Epidermal melanocyte (primary cell): Measurements from ENCODE around the gene KCNIP3.
A peak's percentile ranks its signal among the peaks of the same experiment; 100 is the strongest.
"Not testable (repeated sequence)": the region's sequence is repeated elsewhere in the genome, so short reads cannot be mapped to it uniquely, and the experiment has no call there.

ENCODE experiments used
- DNase-seq: peaks from one replicate; pipeline ENCODE4 v3.0.0; 2011; ENCODE audit warnings: low spot score; ENCODE audit not compliant: insufficient read length

KCNIP3 gene

DNA sequence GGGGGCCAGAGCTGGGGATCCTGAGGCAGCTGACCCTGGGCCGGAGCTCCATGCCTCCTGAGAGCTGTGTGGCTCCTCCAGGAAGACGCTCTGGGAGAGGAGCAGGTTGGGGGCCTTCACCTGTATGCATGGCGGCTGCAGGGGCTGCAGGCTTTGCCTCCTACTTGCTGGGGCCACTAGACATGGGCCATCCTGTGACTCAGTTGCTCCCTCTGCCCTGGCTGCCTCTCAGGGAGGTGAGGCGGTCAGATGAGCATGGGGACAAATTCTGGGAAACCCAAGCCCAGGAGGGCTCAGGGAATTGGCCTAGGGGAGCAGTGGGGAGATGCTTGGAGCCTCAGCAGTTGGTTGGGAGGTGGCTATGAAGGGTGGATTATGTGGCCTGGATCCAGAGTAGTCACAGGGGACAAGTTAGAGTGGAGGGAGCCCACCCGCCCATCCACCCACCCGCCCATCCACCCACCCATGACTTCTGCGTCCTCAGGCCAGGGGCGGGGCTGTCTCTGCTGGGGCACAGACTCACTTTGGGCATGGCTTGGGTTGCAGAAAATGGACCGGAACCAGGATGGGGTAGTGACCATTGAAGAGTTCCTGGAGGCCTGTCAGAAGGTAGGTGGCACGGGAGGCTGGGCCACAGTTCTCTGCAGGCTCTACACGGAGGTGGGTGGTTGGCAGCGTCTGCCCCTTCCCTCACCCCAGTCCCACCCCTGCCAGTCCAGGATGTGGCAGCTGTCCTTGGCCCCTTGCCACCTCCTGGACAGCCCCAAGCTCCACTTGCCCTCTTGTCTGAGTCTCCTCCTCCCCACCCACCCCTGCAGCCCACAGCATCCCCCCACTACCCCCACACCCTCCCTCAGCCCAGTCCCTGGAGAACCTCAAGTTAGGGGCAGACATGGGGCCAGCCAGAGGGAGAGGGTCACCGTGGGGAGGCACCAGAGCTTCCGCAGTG is 85.8 kb downstream of the KCNIP3 start:
- DNase-seq = no peak

DNA sequence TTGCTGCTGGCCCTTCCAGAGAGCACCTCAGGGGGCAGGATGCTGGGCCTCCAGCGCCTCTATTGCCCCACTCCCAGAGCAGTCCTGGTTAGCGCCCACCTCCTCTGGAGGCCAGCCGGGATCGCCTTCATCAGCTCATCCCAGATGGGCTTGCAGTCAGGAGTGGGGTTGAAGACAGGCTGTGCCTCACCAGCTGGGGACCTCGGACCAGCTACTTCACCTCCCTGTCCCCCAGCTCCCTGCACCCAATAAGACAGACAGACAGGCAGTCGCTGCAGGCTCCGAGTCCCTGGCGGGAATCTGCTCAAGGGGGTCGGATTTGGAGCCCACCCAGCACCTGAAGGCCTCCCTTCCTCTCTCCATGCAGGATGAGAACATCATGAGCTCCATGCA is 86.5 kb downstream of the KCNIP3 start:
- no peak for DNase-seq

- DNase-seq = no peak
Measured at GRCh38 chr2:95384854-95385569, 87.9 kb downstream of the KCNIP3 start.

DNA sequence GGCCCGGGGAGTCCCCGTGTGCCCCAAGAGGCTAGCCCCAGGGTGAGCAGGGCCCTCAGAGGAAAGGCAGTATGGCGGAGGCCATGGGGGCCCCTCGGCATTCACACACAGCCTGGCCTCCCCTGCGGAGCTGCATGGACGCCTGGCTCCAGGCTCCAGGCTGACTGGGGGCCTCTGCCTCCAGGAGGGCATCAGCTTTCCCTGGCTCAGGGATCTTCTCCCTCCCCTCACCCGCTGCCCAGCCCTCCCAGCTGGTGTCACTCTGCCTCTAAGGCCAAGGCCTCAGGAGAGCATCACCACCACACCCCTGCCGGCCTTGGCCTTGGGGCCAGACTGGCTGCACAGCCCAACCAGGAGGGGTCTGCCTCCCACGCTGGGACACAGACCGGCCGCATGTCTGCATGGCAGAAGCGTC is 88.4 kb downstream of the KCNIP3 start:
- no peak for DNase-seq

DNA sequence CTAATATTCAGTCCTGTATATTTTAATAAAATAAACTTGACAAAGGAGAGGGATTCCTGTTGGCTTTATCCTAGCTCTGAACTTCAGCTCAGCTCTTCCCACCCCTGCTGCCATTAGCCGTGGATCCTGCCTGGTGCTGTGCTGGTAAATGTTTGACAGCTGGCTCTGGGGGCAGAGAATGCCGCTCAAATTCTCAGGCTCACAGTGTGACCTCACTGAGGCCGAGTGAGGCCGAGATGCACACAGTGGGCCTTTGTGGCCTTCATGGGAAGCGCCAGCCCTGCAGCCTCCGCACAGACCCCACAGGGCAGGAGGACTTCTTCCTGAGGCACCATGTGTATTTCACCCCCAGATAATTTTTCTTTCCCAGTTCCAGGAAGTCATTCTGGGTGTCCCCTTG is 88.9 kb downstream of the KCNIP3 start:
- DNase-seq = no peak

DNA sequence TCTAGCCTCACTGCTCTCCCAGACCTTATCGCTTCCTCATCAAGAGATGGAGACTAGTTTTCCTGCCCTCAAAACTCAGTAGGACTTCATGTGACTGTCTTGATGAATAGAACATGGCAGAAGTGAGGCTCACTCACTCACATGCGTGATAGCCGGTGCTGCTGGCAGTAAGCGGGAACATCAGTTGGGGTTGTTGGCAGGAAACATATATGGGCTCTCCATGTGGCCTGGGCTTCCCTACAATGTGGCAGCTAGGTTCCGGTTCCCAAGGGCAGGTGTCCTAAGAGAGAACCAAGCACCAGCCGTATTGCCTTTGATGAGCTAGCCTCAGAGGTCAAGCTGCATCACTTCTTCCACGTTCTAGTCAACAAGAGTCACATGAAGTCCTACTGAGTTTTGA is 90.2 kb downstream of the KCNIP3 start:
- DNase-seq = no peak

DNA sequence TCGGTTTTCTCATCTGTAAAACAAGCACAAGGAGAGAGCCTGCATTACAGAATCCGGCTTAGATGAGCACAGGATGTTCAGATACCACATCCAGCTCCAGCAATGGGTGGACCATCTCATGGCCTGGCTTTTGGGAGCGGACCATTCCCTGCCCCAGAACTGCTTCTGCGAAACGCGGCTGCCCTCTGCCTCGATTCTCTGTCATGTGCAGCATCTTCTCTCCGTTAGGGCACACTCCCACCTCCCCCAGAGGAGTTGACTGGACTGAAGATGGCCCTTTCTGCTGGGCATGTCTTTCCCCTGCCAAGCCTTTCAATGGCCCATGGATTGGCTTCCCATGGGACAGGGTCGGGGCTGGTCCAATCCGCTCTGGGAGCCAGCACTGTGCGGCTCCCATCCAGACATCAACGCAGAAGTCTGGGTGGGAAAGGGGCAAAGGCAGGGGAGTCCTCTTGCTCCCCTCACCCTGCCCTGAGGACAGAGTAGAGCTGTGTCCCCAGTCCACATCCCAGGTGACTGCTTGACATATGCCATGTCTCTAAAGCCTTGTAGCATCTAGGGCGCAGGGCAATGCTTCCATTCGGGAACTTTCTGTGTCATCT is 91.0 kb downstream of the KCNIP3 start:
- no peak for DNase-seq

DNA sequence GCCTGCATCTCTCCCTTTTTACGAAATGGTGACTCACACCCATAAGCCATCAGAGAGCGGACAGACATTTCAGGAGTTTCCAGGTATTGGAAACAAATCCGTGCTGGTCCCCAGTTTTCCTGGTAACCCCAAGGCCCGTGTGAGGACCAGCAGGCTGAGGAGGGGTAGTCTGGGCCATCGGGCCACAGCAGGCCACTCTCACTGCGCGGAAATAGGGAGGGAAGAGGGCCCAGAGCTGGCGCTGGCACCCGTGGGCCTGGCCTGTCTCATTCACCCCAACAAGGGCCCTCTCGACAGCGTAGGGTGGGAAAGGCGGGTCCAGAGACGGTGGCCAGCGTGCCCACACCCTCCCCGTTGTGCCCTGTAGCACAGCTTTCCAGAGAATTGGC is 91.7 kb downstream of the KCNIP3 start:
- DNase-seq = no peak

GRCh38 chr2:95389245-95390119 is 92.3 kb downstream of the KCNIP3 start:
- DNase-seq = peak; percentile 73

DNA sequence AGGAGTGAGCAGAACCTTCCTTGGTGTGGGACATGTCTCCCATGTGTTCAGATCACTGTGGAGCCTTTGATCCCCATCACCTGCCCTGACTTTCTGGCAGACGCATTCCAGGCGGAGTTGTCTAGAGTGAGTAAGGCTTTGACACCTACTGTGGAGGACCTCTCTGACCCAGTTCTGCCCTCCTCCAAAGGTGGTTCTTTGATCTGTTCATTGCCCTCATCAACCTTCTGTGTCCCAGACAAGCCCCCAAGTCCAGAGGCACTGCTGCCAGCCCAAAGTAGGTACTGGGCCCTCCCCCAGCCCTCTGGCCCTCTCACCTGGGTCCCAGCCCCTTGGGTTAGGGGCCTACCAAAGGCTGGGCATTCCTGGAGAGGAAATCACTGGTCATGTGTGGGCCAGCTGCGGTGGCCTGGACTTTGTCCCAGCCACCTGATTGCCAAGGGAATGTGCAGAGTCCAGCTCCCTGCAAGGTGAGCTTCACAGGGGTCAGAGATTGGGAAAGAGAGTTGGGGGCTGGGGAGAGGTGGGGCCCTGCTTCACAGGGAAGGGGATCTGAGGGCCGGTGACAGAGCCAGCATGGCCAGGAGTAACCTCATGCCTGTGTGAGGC is 93.2 kb downstream of the KCNIP3 start:
- no peak for DNase-seq

- DNase-seq = no peak
Measured at GRCh38 chr2:95390881-95391321, 93.8 kb downstream of the KCNIP3 start.

DNA sequence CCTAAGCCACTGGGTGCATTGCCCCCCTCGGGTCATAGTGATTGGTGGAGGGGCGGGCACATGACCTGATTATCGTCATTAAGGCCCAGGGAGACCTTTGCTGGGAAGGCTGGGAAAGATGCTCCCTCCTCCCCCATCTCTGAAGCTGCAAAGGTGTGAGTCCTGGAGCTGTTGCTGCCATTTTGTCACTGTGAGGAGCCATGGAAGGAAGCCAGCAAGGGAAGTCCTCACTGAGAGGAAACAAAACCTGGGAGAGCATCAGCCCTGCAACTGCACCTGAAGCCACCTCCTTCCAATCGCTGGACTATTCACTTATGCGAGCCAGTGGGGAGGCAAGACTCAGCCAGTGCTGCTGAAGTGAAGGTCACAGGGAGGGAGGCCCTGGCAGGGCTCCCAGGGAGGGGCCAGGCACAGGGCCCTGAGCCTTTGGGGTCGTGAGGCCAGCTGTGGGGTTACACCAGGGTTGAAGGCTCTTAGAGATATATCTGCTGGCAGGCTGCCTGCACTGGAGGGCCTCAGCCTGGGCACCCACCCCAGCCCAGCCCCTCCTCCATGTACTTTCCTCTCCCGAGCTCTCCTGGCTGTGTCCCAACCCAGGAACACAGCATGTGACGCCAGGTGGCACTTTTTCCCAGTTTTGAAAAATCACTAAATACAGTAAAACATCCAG is 94.6 kb downstream of the KCNIP3 start:
- DNase-seq = no peak

DNA sequence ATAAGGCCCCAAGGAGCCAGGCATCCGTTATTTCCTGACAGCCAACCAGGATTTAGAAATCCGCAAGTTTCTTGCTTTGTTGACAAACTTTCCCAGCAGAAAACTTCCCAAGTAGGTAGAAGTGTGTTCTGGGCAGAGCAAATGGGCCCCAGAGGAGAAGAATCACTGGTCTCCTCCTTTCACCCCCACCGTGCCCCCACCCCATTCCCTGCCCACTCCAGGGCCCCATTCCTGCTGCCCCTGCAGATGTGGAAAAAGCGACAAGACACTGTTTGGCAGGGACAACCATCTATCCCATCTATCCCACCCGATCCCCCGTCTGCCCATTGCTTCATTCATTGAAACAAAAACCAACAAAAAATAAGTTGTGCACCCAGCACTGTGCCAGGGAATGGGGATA is 95.2 kb downstream of the KCNIP3 start:
- DNase-seq = no peak

DNA sequence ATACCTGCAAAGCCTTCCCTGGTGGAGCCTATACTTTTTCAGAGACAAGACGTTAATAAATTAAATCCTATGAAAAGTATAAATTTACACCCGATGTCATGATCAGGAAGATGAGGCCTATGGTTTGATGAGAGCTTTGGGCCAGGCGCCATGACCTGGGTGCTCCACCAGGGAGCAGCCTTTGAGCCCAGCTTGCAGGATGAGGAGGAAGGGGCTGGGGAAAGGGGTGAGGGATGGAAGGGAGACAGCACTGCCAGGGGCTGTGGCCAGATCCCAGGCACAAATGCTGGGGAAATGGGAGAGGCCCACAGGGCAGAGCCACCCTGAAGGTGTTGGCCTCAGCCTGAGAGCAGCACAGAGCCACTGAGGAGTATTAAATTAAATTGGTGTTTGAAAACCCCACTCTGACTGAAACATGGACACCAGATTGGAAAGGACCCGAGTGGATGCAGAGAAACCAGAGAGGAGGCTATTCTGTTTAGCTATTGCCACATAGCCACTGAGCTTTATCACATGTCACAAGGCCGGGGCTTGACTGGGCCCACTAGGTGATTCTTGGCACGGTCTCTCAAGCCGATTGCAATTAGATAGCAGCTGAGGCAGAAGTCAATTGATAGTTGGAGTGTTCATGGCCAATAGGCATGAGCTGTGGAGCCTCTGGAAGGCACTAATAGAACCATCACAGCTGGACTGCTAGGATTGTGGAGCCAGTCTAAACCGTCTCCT is 95.7 kb downstream of the KCNIP3 start:
- no peak for DNase-seq

DNA sequence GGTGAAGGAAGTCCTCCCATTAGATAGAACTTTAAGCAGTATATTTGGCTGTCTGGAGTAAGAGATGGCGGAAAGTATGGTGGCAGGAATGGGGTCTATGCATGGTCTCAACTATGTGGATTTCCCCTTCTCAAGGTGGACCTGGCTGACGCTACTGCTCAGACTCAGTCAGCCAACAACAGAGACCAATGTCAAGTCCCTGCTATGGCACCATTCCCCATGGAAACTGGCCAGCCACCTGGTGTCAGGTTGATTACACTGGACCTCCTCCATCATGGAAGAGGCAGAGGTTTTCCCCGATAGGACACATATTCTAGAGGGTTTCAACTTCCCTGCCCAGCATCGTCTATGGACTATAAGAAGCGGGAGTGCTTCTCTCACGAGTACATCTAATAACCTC is 96.8 kb downstream of the KCNIP3 start:
- DNase-seq = no peak

DNA sequence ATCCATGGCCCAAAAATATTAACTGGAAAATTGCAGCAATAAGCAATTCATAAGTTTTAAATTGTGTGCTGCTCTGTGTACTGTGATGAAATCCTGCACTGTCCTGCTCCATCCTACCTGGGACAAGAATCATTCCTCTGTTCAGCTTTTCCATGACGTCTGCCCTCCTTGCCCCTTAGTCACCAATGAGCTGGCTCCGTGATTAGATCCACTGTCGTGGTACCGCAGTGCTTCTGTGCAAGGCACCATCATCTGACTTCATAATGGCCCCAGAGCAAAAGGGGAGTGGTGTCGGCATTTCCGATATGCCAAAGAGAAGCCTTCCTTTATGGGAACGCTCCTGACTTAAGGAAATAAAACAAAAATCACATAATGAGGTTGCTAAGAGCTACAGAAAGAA is 101.9 kb downstream of the KCNIP3 start:
- no peak for DNase-seq

DNA sequence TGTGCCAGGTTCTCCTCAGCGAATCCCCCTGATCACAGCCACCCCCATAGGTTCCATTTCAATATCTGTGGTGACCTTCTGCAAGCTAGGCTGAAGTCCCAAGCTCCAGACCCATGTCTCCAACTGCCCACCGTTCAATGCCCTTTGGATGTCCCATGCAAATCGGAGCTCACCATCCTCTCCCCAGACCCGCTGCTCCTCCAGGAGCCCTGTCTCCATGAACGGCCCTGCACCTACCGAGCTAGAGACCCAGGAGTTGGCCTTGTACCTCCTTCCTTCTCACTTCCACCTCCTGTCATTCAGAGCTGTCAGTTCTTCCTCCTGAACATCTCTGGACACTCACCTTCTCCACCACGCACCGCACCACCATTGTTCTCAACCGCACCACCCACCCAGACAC is 104.3 kb downstream of the KCNIP3 start:
- DNase-seq = no peak

- DNase-seq = not testable (repeated sequence)
Measured at GRCh38 chr2:95402004-95402369, 104.8 kb downstream of the KCNIP3 start.

DNA sequence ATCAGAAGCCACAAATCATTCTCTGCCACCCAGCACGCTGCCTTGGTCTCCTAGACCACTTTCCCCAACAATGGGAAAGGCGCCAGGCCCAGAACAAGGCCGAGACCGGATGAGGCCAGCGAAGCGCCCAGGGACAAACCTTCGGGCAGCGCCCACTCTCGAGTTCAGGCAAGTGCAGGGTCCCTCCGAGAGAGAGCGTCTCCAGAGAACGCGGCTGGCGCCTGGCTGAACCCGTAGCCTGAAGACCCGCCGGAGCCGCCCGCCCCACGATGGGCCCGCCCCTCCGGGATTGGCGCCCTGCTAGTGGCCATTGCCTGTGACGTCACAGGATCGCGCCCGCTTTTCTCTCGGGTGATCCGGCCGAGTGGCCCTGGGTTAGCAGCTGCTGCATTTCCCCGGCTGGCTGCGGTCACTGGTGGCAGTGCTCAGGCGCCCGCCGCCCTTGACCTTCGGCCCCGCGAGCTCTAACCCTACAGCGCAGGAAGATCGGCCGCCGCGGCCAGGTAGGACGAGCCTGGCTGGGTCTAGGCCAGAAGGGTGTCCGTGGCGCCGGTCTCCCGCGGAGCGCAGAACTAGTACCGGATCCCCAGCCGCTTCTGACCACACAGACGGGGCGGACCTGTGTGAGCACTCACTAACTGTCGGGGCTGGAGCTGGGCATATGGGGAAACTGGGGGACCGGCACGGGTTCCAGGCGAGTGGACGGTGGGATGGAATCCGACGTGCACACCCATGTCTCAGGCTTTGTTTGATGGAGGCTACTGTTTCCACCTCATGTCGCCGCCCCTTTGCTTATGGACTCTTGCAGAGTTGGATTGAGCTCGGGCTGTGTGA is 105.4 kb downstream of the KCNIP3 start, which contains the start of gene FAHD2A:
FAHD2A (plus strand) TSS at position 339 of the 834 bp plus-strand sequence. CDS start 2,851 bp downstream, outside the sequence.
- DNase-seq = peak; percentile 97
